SK-MEL-5 (cell line): Measurements from ENCODE around the gene NARS2. TPM values are rescaled to one million over a fixed set of nuclear protein-coding genes. Genes with fewer than 3 reads are reported as not detected.
"Not testable (repeated sequence)": the region's sequence is repeated elsewhere in the genome, so short reads cannot be mapped to it uniquely, and the experiment has no call there.

Experiments
- DNase-seq: peaks from one replicate; pipeline ENCODE4 v3.0.0-alpha.2; 2016; ENCODE audit warnings: low read depth, low spot score
- in situ Hi-C: cut with HindIII; loops from 2 replicates; pipeline ENCODE4 v1.10.0; 2016; ENCODE audit warnings: low sequenced_read_pairs, high pct_unique_total_duplicates, low pct_unique_long_range_greater_than_20kb
- total RNA-seq: library from RNA; depleted of rRNA; stranded (reverse); fragments of >200 nt; shearing (Covaris generic); gene quantifications from 2 replicates; pipeline ENCODE4 v1.2.3, GENCODE V29; 2014

NARS2 gene
- total RNA-seq, 1 experiment from 2014 or later = 93.1 TPM

DNA sequence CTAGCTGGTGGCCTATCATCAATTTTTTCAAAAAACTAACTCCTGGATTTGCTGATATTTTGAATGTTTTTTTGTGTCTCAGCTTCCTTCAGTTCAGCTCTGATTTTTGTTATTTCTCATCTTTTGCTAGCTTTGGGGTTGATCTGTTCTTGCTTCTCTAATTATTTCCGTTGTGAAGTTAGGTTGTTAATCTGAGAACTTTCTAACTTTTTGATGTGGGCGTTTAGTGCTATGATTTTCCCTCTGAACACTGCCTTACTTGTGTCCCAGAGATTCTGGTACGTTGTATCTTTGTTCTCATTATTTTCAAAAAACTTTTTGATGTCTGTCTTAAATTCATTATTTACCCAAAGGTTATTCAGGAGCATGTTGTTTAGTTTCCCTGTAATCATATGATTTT, 19.1 kb downstream of the NARS2 start:
- DNase-seq = no peak
- in situ Hi-C loops = no loop called here

DNA sequence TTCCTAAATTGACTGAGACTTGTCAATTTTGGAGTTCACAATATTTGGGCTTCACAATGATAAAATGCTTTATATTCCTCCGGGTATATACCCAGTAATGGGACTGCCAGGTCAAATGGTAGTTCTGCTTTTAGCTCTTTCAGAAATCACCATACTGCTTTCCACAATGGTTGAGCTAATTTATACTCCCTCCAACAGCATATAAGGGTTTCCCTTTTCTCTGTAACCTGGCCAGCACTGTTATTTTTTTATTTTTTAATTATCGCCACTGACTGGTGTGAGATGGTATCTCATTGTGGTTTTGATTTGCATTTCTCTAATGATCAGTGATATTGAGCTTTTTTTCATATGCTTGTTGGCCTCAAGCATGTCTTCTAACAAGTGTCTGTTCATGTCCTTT, 21.8 kb downstream of the NARS2 start:
- in situ Hi-C loops = no loop called here
- no peak for DNase-seq

DNA sequence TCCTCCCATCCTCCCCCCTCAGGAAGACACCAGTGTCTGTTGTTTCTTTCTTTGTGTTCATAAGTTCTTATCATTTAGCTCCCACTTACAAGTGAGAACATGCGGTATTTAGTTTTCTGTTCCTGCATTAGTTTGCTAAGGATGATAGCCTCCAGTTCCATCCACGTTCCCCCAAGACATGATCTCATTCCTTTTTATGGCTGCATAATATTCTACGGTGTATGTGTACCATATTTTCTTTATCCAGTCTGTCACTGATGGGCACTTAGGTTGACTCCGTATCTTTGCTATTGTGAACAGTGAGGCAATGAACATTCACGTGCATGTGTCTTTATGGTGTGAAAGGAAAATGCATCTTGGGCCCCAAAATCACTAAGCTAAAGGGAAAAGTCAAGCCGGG, 22.5 kb downstream of the NARS2 start:
- DNase-seq, in situ Hi-C loops: not testable (repeated sequence)

DNA sequence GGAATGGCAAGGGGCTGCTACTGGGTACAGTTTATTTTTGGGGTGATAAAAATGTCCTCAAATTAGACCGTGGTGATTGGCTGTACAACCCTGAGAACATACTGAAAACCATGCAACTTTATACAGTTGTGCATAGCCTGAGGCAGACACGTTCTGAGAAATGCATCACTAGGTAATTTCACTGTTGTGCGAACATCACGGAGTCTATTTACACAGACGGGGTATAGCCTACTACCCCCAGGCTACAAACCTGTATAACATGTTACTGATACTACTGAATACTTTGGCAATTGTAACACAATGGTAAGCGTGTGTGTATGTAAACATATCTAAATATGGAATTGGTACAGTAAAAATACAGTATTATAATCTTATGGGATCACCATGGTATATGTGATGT, 23.6 kb downstream of the NARS2 start:
- no peak for DNase-seq
- in situ Hi-C loops = no loop called here

DNA sequence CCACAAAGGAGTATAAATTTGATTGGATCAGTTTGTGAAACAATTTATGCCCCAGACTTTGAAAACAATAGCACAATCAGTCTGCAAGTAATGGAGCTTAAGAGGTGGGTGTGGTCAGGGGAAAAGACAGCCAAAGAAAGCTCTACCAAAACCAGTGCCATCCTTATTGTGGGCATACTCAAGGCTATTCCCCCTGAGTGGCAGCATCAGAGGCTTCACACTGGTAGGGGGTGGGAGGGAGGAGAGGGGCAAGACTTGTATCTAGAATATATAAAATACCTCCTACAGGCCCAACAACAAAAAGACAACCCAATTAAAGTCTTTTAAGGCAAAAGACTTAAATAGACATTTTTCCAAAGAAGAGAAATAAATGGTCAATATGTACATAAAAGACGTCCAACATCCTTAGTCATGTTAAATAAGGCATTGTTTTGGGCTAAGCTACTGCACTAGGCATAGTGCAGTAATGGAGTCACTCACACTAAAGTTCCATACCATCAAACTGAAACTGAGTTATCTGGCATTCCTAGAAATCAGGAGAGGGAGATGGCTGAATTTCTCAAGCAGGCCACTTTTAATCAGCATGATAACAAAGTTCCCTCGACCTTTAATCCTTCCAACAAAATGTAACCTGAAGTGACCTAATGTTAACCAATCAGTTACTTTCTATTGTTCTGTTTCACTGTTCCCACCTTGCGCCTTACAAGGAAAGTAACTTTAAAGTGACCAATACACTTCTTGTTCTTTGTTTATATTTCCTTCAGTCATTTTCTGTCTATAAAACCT, 24.8 kb downstream of the NARS2 start:
- no peak for DNase-seq
- in situ Hi-C loops = no loop called here

DNA sequence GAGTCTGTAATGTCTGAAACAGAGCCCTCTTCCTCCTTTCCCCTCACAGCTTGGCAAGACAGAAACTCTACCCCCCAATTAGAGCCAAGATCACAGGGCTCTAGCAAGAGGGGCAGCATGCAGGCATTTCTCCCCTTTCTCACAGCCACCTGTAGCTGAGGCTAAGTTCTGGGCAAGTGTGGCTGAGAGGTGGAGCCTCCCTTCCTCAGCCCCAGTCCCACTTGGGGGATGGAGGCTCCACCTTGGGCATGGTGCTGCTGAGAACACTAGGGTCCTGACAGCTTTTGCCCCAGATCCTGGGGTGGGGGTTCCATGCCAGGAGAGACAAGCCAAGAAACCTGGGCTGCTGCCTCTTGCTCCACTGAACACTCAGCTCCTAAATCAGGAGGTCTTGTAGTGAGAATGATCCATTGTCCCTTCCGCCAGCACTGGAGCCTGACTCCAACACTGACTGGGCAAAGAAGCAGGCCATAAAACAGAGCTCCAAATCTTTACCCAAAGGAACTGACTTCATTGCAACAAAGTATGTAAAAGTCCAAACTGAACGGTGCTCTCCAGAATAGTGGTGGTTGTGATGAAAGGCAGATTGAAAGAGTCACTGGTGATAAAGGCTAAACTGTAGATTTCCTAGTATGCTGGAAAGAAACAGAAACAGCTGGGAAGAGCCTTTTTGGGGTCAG, 25.6 kb downstream of the NARS2 start:
- DNase-seq = no peak
- in situ Hi-C loops = no loop called here

DNA sequence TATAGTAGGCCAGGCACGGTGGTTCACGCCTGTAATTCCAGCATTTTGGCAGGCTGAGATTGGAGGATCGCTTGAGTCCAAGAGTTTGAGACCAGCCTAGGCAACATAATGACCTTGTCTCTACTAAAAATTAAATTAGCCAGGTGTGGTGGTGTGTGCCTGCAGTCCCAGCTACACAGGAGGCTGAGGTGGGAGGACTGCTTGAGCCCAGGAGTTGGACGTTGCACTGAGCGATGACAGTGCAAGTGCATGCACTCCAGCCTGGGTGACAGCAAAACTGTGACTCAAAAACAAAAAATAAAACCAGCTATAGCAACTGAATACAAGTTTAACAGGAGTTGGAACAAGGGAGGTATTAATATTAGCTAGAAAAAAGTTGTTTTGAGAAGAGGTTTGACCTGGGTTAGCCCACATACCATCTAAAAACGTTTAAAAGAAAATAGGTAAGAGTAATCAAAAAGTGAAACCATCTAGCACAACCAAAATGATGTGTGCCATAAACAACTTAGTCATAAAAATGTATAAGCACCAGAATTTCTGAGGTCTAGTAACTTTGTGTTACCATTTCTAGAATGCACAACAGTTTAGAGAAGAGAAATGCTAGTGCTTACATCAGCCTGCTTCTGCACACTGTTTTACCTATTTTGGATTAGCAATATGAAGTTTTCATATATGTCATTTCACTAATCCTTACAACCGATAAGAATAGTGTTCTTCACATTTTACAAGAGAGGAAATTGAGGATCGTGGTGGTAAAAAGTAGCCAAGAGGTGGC, 26.5 kb downstream of the NARS2 start:
- in situ Hi-C loops = no loop called here

DNA sequence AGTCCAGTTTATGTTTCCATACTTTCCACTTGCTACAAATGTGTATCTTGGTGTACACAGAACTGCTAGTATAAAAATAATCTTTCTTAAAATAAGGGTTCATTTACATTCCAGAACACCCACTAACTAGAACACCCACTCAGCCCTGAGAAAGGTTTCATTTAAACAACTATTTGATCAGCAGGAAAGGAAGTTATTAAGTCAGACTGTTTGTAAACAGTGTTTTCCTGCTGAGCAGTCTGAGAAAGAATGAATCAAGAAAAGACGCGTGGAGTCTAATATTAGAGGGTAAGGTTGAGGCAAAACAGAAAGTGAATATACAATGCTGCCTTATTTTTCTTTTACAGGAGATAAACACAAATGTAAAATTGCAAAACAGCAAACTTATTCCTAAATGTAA, 32.7 kb downstream of the NARS2 start:
- in situ Hi-C loops = no loop called here
- no peak for DNase-seq

More for the DNA sequence above, 26.5 kb downstream of the NARS2 start:
- DNase-seq = no peak

DNA sequence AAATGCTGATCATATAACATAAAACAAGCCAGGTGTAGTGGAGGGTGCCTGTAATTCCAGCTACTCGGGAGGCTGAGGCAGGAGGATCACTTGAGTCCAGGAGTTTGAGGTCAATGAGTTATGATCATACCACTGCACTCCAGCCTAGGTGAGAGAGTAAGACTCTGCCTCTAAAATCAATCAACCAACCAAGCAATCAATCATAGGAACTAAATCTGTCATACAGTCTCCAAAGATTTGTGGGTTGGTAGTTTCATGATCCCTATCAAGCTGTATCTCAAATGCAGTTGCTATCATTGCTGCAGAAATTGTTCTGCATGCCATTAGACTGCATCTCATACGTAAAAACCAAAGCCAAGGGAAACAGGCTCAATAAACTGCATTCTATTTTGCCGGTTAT, 33.1 kb downstream of the NARS2 start:
- DNase-seq = no peak
- in situ Hi-C loops = no loop called here

DNA sequence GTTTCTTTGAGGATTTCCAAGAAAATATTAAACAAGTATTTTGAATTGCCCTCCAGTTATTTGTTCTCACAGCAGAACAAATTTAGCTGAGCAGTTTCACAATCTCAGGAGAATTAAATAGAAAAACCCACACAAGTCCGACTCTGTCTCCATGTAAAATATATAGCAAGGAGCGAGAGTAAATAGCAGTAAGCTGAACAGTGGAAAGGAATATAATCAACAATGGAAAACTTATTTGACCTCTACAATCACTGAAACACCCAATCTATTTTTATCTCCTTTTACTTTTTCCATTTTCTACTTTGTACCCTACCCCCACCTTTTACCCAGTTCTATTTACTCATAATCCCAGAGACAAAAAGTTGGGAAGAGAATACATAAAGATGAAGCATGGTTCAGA, 34.4 kb downstream of the NARS2 start:
- in situ Hi-C loops = no loop called here
- no peak for DNase-seq

DNA sequence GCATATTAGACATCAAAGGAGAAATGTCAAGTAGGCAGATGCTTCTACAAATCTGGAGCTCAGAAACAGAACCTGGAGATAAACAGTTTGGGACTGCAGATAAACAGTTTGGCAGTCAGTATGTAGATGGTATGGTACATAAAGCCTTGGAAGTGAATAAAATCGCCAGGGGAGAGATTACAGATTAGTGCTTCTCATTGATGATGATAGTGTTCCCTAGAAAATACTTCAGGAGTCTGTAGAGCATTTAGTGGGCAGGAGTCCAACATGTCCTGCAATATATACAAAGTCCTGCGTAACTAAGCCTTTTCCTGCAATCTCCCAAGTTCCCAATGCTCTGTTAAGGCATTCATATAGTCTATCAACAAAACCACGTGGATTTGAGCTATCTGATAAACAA, 35.2 kb downstream of the NARS2 start:
- in situ Hi-C loops = no loop called here
- DNase-seq = no peak

DNA sequence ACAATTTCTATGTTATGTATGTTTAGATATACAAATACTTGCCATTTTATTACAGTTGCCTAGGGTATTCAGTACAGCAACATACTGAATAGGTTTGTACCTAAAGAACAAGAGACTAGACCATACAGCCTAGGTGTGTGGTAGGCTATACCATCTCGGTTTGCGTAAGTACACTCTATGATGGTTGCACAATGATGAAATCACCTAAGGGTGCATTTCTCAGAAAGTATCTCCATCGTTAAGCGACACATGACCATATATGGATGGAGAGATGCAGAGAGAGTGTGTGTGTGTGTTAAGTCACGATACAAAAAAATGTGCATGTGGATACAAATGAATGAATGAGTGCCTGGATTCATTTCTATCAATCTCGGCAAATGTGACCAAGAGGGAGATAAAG, 37.7 kb downstream of the NARS2 start:
- in situ Hi-C loops = no loop called here
- DNase-seq = no peak

DNA sequence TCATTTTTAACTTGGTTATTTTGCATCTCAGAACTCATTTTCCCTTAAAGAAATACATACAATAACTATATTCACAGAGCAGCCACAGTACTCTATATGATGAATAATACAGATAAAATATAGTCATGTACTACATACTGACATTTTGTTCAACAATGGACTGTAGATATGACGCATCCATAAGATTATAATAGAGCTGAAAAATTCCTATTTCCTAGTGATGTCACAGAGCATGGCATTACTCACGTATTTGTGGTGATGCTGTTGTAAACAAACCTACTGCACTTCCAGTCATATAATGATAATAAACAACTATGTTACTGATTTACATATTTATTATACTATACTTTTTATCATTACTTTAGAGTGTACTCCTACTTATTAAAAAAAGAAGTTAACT, 38.7 kb downstream of the NARS2 start:
- DNase-seq = no peak
- in situ Hi-C loops = no loop called here

DNA sequence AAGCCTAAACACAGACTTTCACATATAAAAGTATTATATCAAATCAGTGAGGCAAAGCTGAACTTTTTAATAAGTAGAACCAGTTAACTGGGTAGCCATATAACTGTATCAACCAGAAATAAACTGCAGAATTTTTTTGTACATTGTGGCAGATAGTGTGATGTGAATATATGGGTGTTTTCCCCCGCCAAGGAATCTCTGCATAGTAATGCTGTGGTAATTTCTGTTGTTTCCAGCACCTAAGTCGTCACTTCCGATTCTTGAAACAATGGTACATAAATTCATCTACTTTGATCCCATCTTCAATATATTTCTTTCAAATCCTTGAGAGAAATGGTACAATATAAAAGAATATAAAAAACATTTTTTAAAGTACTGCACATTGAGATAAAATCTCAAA, 39.6 kb downstream of the NARS2 start:
- no peak for DNase-seq
- in situ Hi-C loops = no loop called here

DNA sequence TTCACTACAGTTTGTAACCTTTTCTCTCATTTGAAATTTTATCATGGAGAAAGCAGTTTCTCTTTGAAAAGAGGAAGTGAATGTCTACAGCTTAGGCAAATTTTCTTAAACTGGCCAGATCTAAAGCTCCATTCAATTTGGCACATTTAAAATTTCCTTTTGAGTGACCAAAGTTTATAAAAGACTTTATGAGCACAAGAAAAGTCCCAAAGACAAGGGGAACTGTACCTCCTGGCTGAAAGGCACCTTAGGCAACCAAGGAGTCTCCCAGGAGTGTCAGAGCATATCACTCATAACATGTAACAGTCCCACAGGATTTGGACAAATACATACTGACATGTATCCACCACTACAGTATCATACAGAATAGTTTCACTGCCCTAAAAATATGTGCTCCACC, 41.3 kb downstream of the NARS2 start:
- in situ Hi-C loops = no loop called here
- no peak for DNase-seq

DNA sequence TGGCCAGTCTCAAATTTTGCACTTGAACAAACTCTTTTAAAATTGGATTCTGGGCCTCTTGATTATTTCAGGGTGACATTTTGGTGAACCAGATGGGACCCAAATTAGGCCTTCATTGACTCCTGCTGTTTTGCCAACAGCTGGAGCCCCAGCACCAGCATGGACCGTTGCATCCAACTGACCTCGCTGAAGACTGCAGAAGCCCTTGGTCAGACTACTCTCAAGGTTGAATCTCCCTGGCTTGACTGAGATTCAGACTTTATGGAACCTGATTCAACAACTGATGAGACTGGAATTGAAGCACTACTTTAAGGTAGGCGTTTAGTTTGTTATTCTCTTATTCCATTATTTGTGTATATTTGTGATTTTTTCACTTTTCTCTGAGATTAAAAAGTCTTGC, 41.7 kb downstream of the NARS2 start:
- no peak for DNase-seq
- in situ Hi-C loops = no loop called here

DNA sequence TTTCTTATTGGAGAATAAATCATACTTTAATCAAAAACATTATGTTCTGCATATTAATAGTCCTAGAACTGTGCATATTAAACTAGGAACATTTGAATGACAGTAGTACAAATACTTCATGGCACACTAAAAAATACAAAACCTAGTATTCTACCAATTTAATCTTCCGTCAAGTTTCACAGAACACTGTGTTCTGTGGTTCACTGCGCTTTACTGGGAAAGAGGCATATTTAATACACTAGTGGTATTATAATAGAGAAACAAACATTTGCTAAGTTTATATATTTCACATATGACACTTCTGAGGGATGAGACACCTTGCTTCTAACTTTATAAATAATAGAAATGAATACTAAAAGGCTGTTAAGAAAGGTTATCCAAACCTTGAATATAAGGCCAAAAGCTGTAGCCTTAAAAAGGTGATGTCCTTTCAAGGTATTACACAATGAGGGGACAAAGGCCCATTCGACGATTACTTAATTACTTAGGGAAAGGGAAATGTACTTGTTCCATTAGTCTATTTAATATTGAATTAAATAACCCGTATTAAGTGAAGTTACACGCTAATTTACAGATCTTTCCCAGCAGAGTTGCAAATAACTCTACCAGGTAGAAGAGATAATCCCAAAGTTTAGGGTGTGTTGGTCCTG, 48.0 kb downstream of the NARS2 start:
- in situ Hi-C loops = no loop called here

DNA sequence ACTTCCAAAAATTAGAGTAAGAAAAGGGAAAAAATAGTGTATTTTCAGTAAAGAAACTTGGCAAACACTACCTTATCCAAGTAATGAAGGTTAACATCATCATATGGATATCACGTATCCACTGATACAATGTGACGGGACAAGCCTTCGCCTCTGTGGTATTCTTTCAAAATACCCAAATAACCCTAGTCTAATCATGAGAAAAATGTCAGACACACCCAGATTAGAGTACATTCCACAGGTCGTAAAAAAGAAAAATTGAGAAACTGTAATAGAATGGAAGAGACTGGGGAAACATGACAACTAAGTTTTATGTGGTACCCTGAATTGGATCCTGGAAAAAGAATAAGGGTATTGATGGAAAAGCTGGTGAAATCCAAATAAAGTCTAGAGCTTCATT, 48.9 kb downstream of the NARS2 start:
- DNase-seq = no peak
- in situ Hi-C loops = no loop called here

More for the DNA sequence above, 48.0 kb downstream of the NARS2 start:
- no peak for DNase-seq
